Measurements from ENCODE around the gene CACFD1.

The CACFD1 gene

DNA sequence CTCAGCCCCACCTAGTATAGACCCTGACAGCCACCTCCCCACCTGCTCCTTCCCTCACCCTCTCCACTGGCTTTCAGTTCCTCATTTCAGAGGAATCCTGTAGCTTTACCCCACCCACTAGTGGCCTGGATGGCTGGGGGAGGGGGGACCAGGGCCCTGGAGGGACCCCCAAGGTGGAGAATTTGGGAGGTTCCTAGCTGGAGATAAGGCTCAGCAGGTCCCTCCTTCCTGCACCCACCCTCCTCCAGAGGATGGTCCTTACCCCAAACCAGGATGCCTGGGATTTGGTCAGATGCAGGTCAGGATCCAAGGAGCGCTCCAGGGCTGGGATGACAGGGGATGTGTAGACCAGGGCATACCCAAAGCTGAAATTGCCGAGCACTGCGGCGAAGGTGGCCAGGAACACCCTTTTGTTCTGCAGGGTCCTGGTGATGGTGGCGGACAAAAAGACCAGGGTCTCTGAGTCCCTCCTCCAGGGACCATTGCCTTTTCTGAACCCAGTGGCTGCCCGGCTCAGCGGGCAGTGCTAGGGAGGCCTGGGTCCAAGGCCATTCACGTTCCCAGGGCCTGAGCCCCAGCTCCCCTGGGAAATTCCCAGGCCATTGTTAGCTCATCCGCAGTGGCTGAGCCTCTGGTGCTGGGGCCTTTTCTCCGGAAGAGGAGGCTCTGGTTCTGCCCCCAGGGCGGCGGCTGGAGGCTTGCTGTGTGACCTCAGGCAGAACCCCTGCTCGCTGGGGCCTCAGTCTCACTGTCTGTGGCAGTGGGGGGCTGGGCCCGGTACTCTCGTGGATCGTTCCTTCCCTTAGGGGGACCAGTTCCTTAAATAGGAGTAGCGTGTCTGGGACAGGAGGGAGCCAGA lies 18.4 kb downstream of the CACFD1 start:
- CTCF ChIA-PET, result interaction anchor here (0.6 to 3.4 kb wide), 4 partner anchors 8 to 832 kb away, joined by 3 to 15 read pairs (median 4); partner anchors contain the start of genes SURF1 and SURF2

GRCh38 chr9:133478851-133479711 lies 19.3 kb downstream of the CACFD1 start, which contains the start of gene SLC2A6:
Gene SLC2A6 (minus strand): TSS chr9:133479099. CDS start chr9:133479059, 40 bp downstream.
- ChIA-PET CTCF (interaction anchor here (0.7 to 3.4 kb wide), 5 partner anchors 8 to 833 kb away, joined by 3 to 15 read pairs (median 3); partner anchors contain the start of genes SURF1 and SURF2), POLR2A (interaction anchor here (0.5 to 3.3 kb wide), 9 partner anchors 10 to 131 kb away, joined by 3 to 12 read pairs (median 4); partner anchors contain the start of genes CACFD1, MED22, RPL7A and STKLD1)
- H3K27ac ChIP-seq (ENCODE audit: extremely low read depth, low read depth, low read length), result no peak within 1 kb of the TSS; the same call in 1 of the 2 replicates
- no peaks in the 10 kb centered on the region for H3K9me3 ChIP-seq (ENCODE audit: control insufficient read depth, insufficient read depth, low read depth, low read length)
- H3K4me1 ChIP-seq (ENCODE audit: control insufficient read depth, insufficient read depth, low read length), result no peaks in the 10 kb centered on the region
- peaks cover 0 to 28% of the 10 kb centered on the region in 2 experiments; a peak in 1 of 3 replicates for H3K36me3 ChIP-seq (ENCODE audit: control insufficient read depth in 2 of 2, insufficient read depth in 1 of 2, low read length in 2 of 2)
- H3K4me3 ChIP-seq (ENCODE audit: low read depth, low read length), result peak within 1 kb of the TSS; percentile 52
- TF ChIP-seq ZSCAN23 (tag by site-specific recombination; IDR thresholded peaks at IDR 0.05), result no peak
- no peak for TF ChIP-seq ZNF513 (tag by site-specific recombination; IDR thresholded peaks at IDR 0.05)
- TF ChIP-seq CTCF (tag by site-specific recombination; IDR thresholded peaks at IDR 0.05), result no peak
- TF ChIP-seq, protein P1, sequence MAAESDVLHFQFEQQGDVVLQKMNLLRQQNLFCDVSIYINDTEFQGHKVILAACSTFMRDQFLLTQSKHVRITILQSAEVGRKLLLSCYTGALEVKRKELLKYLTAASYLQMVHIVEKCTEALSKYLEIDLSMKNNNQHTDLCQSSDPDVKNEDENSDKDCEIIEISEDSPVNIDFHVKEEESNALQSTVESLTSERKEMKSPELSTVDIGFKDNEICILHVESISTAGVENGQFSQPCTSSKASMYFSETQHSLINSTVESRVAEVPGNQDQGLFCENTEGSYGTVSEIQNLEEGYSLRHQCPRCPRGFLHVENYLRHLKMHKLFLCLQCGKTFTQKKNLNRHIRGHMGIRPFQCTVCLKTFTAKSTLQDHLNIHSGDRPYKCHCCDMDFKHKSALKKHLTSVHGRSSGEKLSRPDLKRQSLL (tag by site-specific recombination; IDR thresholded peaks at IDR 0.05), result no peak
- TF ChIP-seq ZNF664 (tag by site-specific recombination; IDR thresholded peaks at IDR 0.05), result no peak
- TF ChIP-seq ZBTB8A (tag by site-specific recombination; IDR thresholded peaks at IDR 0.05), result peak; percentile 81
- TF ChIP-seq GLI4 (tag by site-specific recombination; IDR thresholded peaks at IDR 0.05), result no peak
- peak; percentile 61; the same call in 1 of the 2 replicates for TF ChIP-seq ZBTB10 (tag by site-specific recombination; IDR thresholded peaks at IDR 0.05)
- no peak for TF ChIP-seq ZNF211 (tag by site-specific recombination; IDR thresholded peaks at IDR 0.05; ENCODE audit: low read depth)
- TF ChIP-seq TSHZ1 (tag by site-specific recombination; IDR thresholded peaks at IDR 0.05; ENCODE audit: borderline replicate concordance), result no peak

More for the DNA sequence above, 18.4 kb downstream of the CACFD1 start:
- H3K36me3 ChIP-seq (ENCODE audit: control insufficient read depth in 2 of 2, insufficient read depth in 1 of 2, low read length in 2 of 2), result peaks cover 0 to 36% of the 10 kb centered on the region in 2 experiments; a peak in 1 of 3 replicates
- no peaks in the 10 kb centered on the region for H3K4me1 ChIP-seq (ENCODE audit: control insufficient read depth, insufficient read depth, low read length)
- peak overlapping the region; percentile 52 for H3K4me3 ChIP-seq (ENCODE audit: low read depth, low read length)
- H3K9me3 ChIP-seq (ENCODE audit: control insufficient read depth, insufficient read depth, low read depth, low read length), result no peaks in the 10 kb centered on the region
- no peak overlapping the region; the same call in 1 of the 2 replicates for H3K27ac ChIP-seq (ENCODE audit: extremely low read depth, low read depth, low read length)
- no peak for TF ChIP-seq ZBTB10 (tag by site-specific recombination; IDR thresholded peaks at IDR 0.05)
- TF ChIP-seq ZIC2 (tag by site-specific recombination; IDR thresholded peaks at IDR 0.05), result peak; percentile 66
- peak; percentile 29; the same call in 1 of the 2 replicates for TF ChIP-seq GLIS2 (tag by site-specific recombination; IDR thresholded peaks at IDR 0.05)
- TF ChIP-seq ZSCAN30 (tag by site-specific recombination; IDR thresholded peaks at IDR 0.05), result 0 out of 2 replicates have a peak, but pooled peaks have one; percentile 36
- TF ChIP-seq GLIS1 (tag by site-specific recombination; IDR thresholded peaks at IDR 0.05), result peak; percentile 37; the same call in 1 of the 2 replicates
- POLR2A ChIA-PET, result interaction anchor here (0.8 to 3.3 kb wide), 7 partner anchors 10 to 130 kb away, joined by 3 to 12 read pairs (median 4); partner anchors contain the start of genes CACFD1, MED22 and RPL7A
